Endothelial cell of umbilical vein (primary cell): ENCODE results near the gene HS6ST2. TPM values are rescaled to one million over a fixed set of nuclear protein-coding genes. Genes with fewer than 3 reads are reported as not detected.

Source experiments
- BruUV-seq: library from RNA; stranded (reverse); fragments of 400-500 nt; replicated peaks from 2 replicates; lab custom pipeline; 2021; lab: Mats Ljungman, UMichigan
- CTCF ChIA-PET: fragments of 300-600, 350-600 bp; sonication (Branson Sonifier 250); formaldehyde crosslinking; loops from one replicate; lab custom pipeline; 2021; ENCODE audit warnings: antibody characterized with exemption, inconsistent platforms; lab: Charles Lee
- POLR2A ChIA-PET: fragments of 300-600, 350-600 bp; sonication (Branson Sonifier 250); formaldehyde crosslinking; loops from one replicate; lab custom pipeline; 2021; ENCODE audit warnings: antibody characterized with exemption, inconsistent platforms; lab: Charles Lee
- DNase-seq: peaks from one replicate; pipeline ENCODE4 v3.0.0-alpha.2; 2011; ENCODE audit warnings: low read depth, low spot score
- FAIRE-seq: peaks from 2 replicates; lab custom pipeline; 2011; peaks lifted over from hg19 to GRCh38; lab: Jason Lieb, UNC
- H2AFZ ChIP-seq: 2 replicates; pipeline ENCODE4 v1.6.0; 2012; ENCODE audit warnings: low read depth, low read length, control low read depth, inconsistent platforms
- H3K27ac ChIP-seq: 2 replicates; pipeline ENCODE4 v1.5.1; 2011; ENCODE audit warnings: low read depth, mild to moderate bottlenecking, control low read depth, low read length, moderate library complexity; ENCODE audit not compliant: insufficient read depth
- H3K27me3 ChIP-seq, 2 experiments: 2 replicates each; pipeline versions ENCODE4 v1.6.0 to v1.6.1; 2011; ENCODE audit warnings: low read length in 2 of 2, mixed read lengths in 1 of 2; ENCODE audit not compliant: control insufficient read depth in 2 of 2, insufficient read depth in 2 of 2
- H3K36me3 ChIP-seq, 2 experiments: 2 replicates in 1 of 2; 3 replicates in 1 of 2; pipeline ENCODE4 v1.5.1; 2011; ENCODE audit warnings: low read length in 2 of 2, mild to moderate bottlenecking in 1 of 2, moderate library complexity in 1 of 2; ENCODE audit not compliant: control insufficient read depth in 2 of 2, insufficient read depth in 2 of 2; ENCODE audit errors: extremely low read depth in 1 of 2
- H3K4me1 ChIP-seq: 3 replicates; pipeline ENCODE4 v1.5.1; 2011; ENCODE audit warnings: mild to moderate bottlenecking, low read length; ENCODE audit not compliant: control insufficient read depth, insufficient read depth; ENCODE audit errors: extremely low read depth
- H3K4me2 ChIP-seq: 2 replicates; pipeline ENCODE4 v1.6.1; 2011; ENCODE audit warnings: low read length, control low read depth, mixed read lengths; ENCODE audit not compliant: insufficient read depth
- H3K4me3 ChIP-seq, 3 experiments: fragments of 200-600 bp in 1 of 3; sonication (generic), shearing (Covaris generic) in 1 of 3; replicated peaks in 1 of 3; 2 replicates each; pipeline ENCODE4 v1.5.1; 2011 to 2016; ENCODE audit warnings: control low read depth in 3 of 3, low read length in 3 of 3, mild to moderate bottlenecking in 2 of 3, inconsistent platforms in 1 of 3, low read depth in 1 of 3, moderate library complexity in 1 of 3; ENCODE audit not compliant: insufficient read depth in 1 of 3
- H3K79me2 ChIP-seq: 2 replicates; pipeline ENCODE4 v1.6.0; 2012; ENCODE audit warnings: low read length, inconsistent platforms; ENCODE audit not compliant: control insufficient read depth, insufficient read depth
- H3K9ac ChIP-seq: replicated peaks from 2 replicates; pipeline ENCODE3; 2011; ENCODE audit warnings: low read length, control low read depth; ENCODE audit not compliant: insufficient read depth; ENCODE audit errors: extremely low read depth
- H3K9me1 ChIP-seq: replicated peaks from 3 replicates; pipeline ENCODE4 v1.6.0; 2011; ENCODE audit warnings: mild to moderate bottlenecking, low read length; ENCODE audit not compliant: control insufficient read depth, insufficient read depth; ENCODE audit errors: extremely low read depth
- H3K9me3 ChIP-seq: replicated peaks from 2 replicates; pipeline ENCODE4 v1.5.1; 2012; ENCODE audit warnings: low read length, inconsistent platforms; ENCODE audit not compliant: control insufficient read depth, insufficient read depth
- H4K20me1 ChIP-seq: replicated peaks from 2 replicates; pipeline ENCODE3; 2011; ENCODE audit warnings: mild to moderate bottlenecking, low read length; ENCODE audit not compliant: control insufficient read depth, insufficient read depth; ENCODE audit errors: extremely low read depth
- EZH2 ChIP-seq: IDR thresholded peaks from 2 replicates; pipeline ENCODE4 v1.6.1; 2012; ENCODE audit warnings: borderline replicate concordance, low read depth, mild to moderate bottlenecking, moderate library complexity, low read length, inconsistent platforms; ENCODE audit not compliant: severe bottlenecking
- FOS ChIP-seq: IDR thresholded peaks from 2 replicates; pipeline ENCODE4 v1.6.1; 2011; ENCODE audit warnings: mild to moderate bottlenecking, low read length, moderate library complexity, borderline replicate concordance; ENCODE audit not compliant: insufficient read depth
- GATA2 ChIP-seq: IDR thresholded peaks from 2 replicates; pipeline ENCODE4 v1.7.0; 2011; ENCODE audit warnings: low read depth, mild to moderate bottlenecking, moderate library complexity, mixed read lengths, low read length; ENCODE audit not compliant: insufficient read length, insufficient read depth
- JUN ChIP-seq: IDR thresholded peaks from 2 replicates; pipeline ENCODE4 v1.6.1; 2011; ENCODE audit warnings: borderline replicate concordance, low read depth; ENCODE audit not compliant: insufficient read length, insufficient read depth
- MAX ChIP-seq: IDR thresholded peaks from 2 replicates; pipeline ENCODE4 v1.6.1; 2011; ENCODE audit not compliant: insufficient read depth, insufficient read length
- MYC ChIP-seq: IDR thresholded peaks from one replicate; pipeline ENCODE4 v1.6.1; 2011; ENCODE audit warnings: mild to moderate bottlenecking, low read depth, low read length
- POLR2A ChIP-seq: IDR thresholded peaks from 2 replicates; pipeline ENCODE4 v1.6.1; 2012; ENCODE audit warnings: low read depth, mild to moderate bottlenecking, control low read depth, low read length
- POLR2AphosphoS5 ChIP-seq: IDR thresholded peaks from 2 replicates; pipeline ENCODE4 v1.6.1; 2012; ENCODE audit warnings: low read depth, mild to moderate bottlenecking, control low read depth, low read length, moderate library complexity; ENCODE audit not compliant: insufficient read depth
- dilution Hi-C: fragments of 300-500 bp; cut with MboI; formaldehyde crosslinking; loops from one replicate; pipeline ENCODE4 v1.15.0; 2019; ENCODE audit warnings: low sequenced_read_pairs; ENCODE audit not compliant: extremely low pct_ligation_motif_present
- intact Hi-C: fragments of 100-400 bp; cut with micrococcal nuclease; formaldehyde crosslinking; loops from one replicate; pipeline ENCODE4 v1.10.0; 2022
- polyA plus RNA-seq, 4 experiments: library from polyadenylated mRNA; depleted of rRNA in 3 of 4; stranded (reverse) in 3 of 4; unstranded in 1 of 4; fragments of >200 nt; gene quantifications; 2 replicates each; pipeline versions ENCODE4 v1.2.1 to v1.2.3, GENCODE V29; 2011 to 2012; ENCODE audit warnings: missing spikeins in 1 of 4
- total RNA-seq: library from RNA; stranded (reverse); gene quantifications from 2 replicates; pipeline ENCODE4 v1.2.3, GENCODE V29; 2021
- TF ChIP-seq, protein P1 (sequence below), 2 donors: IDR thresholded peaks; 1 replicate in 1 of 2; 2 replicates in 1 of 2; pipeline ENCODE4 v1.5.1; 2011; ENCODE audit warnings: low read length in 2 of 2, mild to moderate bottlenecking in 2 of 2, moderate library complexity in 2 of 2, control low read depth in 1 of 2, inconsistent platforms in 1 of 2, low read depth in 1 of 2; ENCODE audit not compliant: insufficient read depth in 1 of 2; ENCODE audit errors: extremely low read depth in 1 of 2

The HS6ST2 gene
- total and polyA plus RNA-seq, 2 donors (not counting 3 experiments of a cell fraction or from before 2014, with no cell fraction given), result 0.49 to 0.84 TPM

DNA sequence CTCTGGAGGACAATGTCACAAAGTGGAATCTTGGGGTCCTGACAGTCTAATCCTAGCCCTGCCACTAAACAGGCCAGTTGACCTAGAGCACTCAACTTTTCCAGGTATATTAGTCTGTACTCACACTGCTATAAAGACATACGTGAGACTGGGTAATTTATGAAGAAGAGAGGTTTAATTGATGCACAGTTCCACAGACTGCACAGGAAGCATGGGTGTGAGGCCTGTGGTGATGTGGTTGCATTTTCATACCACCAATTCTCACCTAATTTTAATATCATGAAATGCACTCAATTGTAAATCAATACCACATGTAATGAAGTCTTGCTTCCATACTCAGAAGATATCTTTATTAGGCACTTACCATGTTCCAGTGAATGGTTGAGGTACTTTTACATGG is 192.0 kb downstream of the HS6ST2 start:
- dilution Hi-C loops, result no loop called here
- ChIA-PET CTCF (no interaction called here), POLR2A (no interaction called here)
- Histone ChIP-seq H3K27me3 (no peaks in the 10 kb centered on the region), H3K4me2 (no peak overlapping the region), H3K9ac (no peak overlapping the region), H3K36me3 (no peaks in the 10 kb centered on the region), H3K9me1 (no peaks in the 10 kb centered on the region), H3K79me2 (no peaks in the 10 kb centered on the region), H3K9me3 (no peaks in the 10 kb centered on the region), H3K4me1 (no peaks in the 10 kb centered on the region), H4K20me1 (no peaks in the 10 kb centered on the region), H2AFZ (no peak overlapping the region), H3K27ac (no peak overlapping the region), H3K4me3 (no peak overlapping the region)
- TF ChIP-seq GATA2 (no peak), FOS (no peak), JUN (no peak), POLR2A (no peak), POLR2AphosphoS5 (no peak), MAX (no peak), MYC (no peak), EZH2 (no peak)
- TF ChIP-seq, protein P1, sequence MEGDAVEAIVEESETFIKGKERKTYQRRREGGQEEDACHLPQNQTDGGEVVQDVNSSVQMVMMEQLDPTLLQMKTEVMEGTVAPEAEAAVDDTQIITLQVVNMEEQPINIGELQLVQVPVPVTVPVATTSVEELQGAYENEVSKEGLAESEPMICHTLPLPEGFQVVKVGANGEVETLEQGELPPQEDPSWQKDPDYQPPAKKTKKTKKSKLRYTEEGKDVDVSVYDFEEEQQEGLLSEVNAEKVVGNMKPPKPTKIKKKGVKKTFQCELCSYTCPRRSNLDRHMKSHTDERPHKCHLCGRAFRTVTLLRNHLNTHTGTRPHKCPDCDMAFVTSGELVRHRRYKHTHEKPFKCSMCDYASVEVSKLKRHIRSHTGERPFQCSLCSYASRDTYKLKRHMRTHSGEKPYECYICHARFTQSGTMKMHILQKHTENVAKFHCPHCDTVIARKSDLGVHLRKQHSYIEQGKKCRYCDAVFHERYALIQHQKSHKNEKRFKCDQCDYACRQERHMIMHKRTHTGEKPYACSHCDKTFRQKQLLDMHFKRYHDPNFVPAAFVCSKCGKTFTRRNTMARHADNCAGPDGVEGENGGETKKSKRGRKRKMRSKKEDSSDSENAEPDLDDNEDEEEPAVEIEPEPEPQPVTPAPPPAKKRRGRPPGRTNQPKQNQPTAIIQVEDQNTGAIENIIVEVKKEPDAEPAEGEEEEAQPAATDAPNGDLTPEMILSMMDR (IDR thresholded peaks at IDR 0.05; ENCODE audit: extremely low read depth in 1 of 2, insufficient read depth in 1 of 2, low read depth in 1 of 2, low read length in 2 of 2), result no peak
- no TSS peak for BruUV-seq
- FAIRE-seq (no peak), DNase-seq (no peak)
- intact Hi-C loops, result no loop called here
